ENCODE measurements around the gene EMP3.

EMP3 gene

DNA sequence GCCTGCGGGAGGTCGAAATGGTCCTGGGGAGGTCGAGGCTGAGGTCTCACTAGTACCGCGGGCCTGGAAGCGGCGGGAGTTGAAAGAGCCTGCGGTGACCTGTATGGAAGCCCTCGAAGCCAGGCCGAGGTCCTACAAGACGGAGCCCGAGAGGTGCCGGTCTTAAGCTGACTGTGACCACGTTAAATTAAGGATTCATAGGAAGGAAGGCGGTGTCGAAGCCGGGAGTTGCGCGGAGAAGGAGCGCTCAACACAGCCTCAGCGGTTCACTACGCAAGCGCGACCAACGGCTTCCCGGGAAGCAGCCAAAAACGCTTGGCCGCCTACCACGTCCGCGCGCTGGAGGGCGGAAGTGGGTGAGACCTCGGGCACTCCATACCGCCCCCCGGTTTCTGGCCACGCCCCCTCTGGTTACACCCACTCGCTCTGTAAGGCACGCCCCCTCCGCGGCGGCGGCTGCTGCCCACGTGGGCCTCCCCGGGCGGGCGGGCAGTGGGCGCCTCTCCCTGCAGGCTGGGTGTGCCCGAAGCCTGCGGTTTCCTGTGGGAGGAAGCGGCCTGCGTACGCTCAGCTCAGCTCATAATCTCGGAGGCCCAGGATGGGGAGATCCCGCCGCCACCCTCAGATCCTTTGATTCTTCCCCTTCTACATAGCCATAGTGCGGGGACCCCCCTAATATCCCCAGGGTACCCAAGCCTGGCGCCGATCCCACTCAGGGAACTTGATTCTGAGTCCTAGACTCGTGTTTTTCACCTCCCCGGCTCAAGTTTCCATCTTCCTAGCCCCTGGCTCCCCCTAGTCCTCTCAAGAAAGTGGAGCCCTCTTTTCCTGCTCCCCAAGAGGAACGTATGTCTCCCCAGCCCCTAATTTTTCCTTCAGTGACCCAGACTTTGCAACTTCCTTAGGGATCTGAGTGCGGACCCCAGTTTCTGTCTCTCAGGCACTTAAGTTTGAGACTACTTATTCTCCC is 3.4 kb upstream of the EMP3 start:
- H4K20me1 ChIP-seq (ENCODE audit: insufficient read depth, low read length, poor library complexity, severe bottlenecking), result no peaks in the 10 kb centered on the region
- peak overlapping the region; percentile 96 for H3K4me3 ChIP-seq (ENCODE audit: low read length, poor library complexity, severe bottlenecking)
- H3K4me1 ChIP-seq (ENCODE audit: insufficient read depth, low read length, poor library complexity, severe bottlenecking), result peaks cover 44% of the 10 kb centered on the region
- H3K36me3 ChIP-seq (ENCODE audit: insufficient read depth, low read length), result no peaks in the 10 kb centered on the region
- no peaks in the 10 kb centered on the region for H3K9me3 ChIP-seq (ENCODE audit: insufficient read depth, low read depth, low read length)
- peak overlapping the region; percentile 100 for H3K9ac ChIP-seq (ENCODE audit: low read depth, low read length, poor library complexity, severe bottlenecking)
- H3K27me3 ChIP-seq (ENCODE audit: insufficient read depth, low read length, poor library complexity, severe bottlenecking), result no peaks in the 10 kb centered on the region
- peaks cover 29% of the 10 kb centered on the region for H3K79me2 ChIP-seq (ENCODE audit: insufficient read depth, low read length)
- no peaks in the 10 kb centered on the region for H3K9me2 ChIP-seq (replicated peaks; ENCODE audit: low read depth, low read length)
- TF ChIP-seq, protein P1, sequence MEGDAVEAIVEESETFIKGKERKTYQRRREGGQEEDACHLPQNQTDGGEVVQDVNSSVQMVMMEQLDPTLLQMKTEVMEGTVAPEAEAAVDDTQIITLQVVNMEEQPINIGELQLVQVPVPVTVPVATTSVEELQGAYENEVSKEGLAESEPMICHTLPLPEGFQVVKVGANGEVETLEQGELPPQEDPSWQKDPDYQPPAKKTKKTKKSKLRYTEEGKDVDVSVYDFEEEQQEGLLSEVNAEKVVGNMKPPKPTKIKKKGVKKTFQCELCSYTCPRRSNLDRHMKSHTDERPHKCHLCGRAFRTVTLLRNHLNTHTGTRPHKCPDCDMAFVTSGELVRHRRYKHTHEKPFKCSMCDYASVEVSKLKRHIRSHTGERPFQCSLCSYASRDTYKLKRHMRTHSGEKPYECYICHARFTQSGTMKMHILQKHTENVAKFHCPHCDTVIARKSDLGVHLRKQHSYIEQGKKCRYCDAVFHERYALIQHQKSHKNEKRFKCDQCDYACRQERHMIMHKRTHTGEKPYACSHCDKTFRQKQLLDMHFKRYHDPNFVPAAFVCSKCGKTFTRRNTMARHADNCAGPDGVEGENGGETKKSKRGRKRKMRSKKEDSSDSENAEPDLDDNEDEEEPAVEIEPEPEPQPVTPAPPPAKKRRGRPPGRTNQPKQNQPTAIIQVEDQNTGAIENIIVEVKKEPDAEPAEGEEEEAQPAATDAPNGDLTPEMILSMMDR (conservative IDR thresholded peaks at IDR 0.05; ENCODE audit: low read length), result no peak
- TF ChIP-seq EZH2phosphoT487 (IDR thresholded peaks at IDR 0.05; ENCODE audit: borderline replicate concordance), result no peak
- H3F3A ChIP-seq (ENCODE audit: low read depth), result peaks cover 7% of the 10 kb centered on the region; the same call in 1 of the 2 replicates
- H2AFZ ChIP-seq (ENCODE audit: low read length), result no peak overlapping the region; the same call in 1 of the 2 replicates
- H3K4me2 ChIP-seq (ENCODE audit: low read depth, low read length, poor library complexity, severe bottlenecking), result peak overlapping the region; percentile 91

DNA sequence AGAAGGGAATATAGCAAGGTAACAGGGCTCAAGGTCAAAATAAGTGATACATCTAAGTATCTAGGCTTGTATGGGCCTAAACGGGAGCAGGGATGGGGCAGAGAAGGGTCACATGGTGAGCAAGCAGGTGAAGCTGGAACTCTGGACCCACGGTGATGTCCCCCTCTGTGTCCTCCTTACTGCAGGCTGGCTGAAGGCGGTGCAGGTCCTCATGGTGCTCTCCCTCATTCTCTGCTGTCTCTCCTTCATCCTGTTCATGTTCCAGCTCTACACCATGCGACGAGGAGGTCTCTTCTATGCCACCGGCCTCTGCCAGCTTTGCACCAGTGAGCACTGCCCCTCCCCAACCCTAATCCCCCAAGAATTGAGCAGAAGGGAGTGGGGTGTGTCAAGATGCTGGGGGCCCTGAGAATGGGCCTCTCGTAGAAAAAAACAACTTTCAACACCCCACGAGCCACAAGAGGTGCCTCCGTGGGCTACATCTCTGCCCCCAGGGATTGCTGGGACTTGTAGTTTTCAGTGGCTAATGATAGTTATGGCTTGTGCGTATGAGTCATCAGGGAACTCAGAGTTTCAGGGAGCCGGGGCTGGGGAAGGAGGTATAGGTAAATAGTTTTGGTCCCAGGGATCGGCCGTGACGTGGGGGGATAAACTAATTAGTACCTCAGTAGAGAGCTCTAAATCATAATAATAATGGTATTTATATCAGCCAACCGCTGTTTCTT is 4.0 kb downstream of the EMP3 start:
- Histone ChIP-seq H3K9me3 (ENCODE audit: insufficient read depth, low read depth, low read length) (peaks cover 4% of the 10 kb centered on the region; the same call in 1 of the 2 replicates), H4K20me1 (ENCODE audit: insufficient read depth, low read length, poor library complexity, severe bottlenecking) (peaks cover 8% of the 10 kb centered on the region), H3K9me2 (replicated peaks; ENCODE audit: low read depth, low read length) (no peaks in the 10 kb centered on the region), H3K79me2 (ENCODE audit: insufficient read depth, low read length) (peaks cover 44% of the 10 kb centered on the region), H3K4me2 (ENCODE audit: low read depth, low read length, poor library complexity, severe bottlenecking) (peak overlapping the region; percentile 91), H3F3A (ENCODE audit: low read depth) (peaks cover 14% of the 10 kb centered on the region), H3K27me3 (ENCODE audit: insufficient read depth, low read length, poor library complexity, severe bottlenecking) (no peaks in the 10 kb centered on the region), H3K9ac (ENCODE audit: low read depth, low read length, poor library complexity, severe bottlenecking) (peak overlapping the region; percentile 97), H3K4me1 (ENCODE audit: insufficient read depth, low read length, poor library complexity, severe bottlenecking) (peaks cover 38% of the 10 kb centered on the region), H2AFZ (ENCODE audit: low read length) (no peak overlapping the region), H3K4me3 (ENCODE audit: low read length, poor library complexity, severe bottlenecking) (peak overlapping the region; percentile 79), H3K36me3 (ENCODE audit: insufficient read depth, low read length) (no peaks in the 10 kb centered on the region)
- TF ChIP-seq, protein P1 (conservative IDR thresholded peaks at IDR 0.05; ENCODE audit: low read length), result no peak
- TF ChIP-seq EZH2phosphoT487 (IDR thresholded peaks at IDR 0.05; ENCODE audit: borderline replicate concordance), result no peak

DNA sequence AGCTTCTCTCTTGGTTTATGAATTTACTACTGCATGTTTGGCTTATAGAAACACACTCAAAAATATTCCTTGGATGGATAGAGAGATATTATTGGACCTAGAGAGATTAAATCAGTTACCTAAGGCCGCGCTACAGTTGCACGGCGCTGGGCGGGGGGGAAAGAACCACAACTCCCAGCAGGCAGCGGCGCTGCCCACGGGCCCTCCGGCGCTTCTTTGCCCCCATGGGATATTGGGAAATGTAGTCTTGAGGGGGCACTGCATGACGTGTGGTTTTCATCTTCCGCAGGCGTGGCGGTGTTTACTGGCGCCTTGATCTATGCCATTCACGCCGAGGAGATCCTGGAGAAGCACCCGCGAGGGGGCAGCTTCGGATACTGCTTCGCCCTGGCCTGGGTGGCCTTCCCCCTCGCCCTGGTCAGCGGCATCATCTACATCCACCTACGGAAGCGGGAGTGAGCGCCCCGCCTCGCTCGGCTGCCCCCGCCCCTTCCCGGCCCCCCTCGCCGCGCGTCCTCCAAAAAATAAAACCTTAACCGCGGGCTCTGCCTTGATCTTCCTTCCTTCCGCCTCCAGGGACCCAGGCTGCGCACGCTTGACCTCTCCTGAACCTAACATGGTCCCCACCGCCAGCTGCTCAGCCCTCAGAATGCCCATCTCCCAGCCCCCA is 4.8 kb downstream of the EMP3 start:
- Histone ChIP-seq H2AFZ (ENCODE audit: low read length) (peak overlapping the region; percentile 41; the same call in 1 of the 2 replicates), H3K9ac (ENCODE audit: low read depth, low read length, poor library complexity, severe bottlenecking) (peak overlapping the region; percentile 97), H3F3A (ENCODE audit: low read depth) (peaks cover 11% of the 10 kb centered on the region), H4K20me1 (ENCODE audit: insufficient read depth, low read length, poor library complexity, severe bottlenecking) (peaks cover 8% of the 10 kb centered on the region), H3K9me2 (replicated peaks; ENCODE audit: low read depth, low read length) (no peaks in the 10 kb centered on the region), H3K36me3 (ENCODE audit: insufficient read depth, low read length) (no peaks in the 10 kb centered on the region), H3K9me3 (ENCODE audit: insufficient read depth, low read depth, low read length) (peaks cover 4% of the 10 kb centered on the region; the same call in 1 of the 2 replicates), H3K27me3 (ENCODE audit: insufficient read depth, low read length, poor library complexity, severe bottlenecking) (no peaks in the 10 kb centered on the region), H3K79me2 (ENCODE audit: insufficient read depth, low read length) (peaks cover 51% of the 10 kb centered on the region), H3K4me2 (ENCODE audit: low read depth, low read length, poor library complexity, severe bottlenecking) (peak overlapping the region; percentile 91), H3K4me1 (ENCODE audit: insufficient read depth, low read length, poor library complexity, severe bottlenecking) (peaks cover 36% of the 10 kb centered on the region), H3K4me3 (ENCODE audit: low read length, poor library complexity, severe bottlenecking) (peak overlapping the region; percentile 79)
- no peak for TF ChIP-seq EZH2phosphoT487 (IDR thresholded peaks at IDR 0.05; ENCODE audit: borderline replicate concordance)
- TF ChIP-seq, protein P1 (conservative IDR thresholded peaks at IDR 0.05; ENCODE audit: low read length), result peak; percentile 28
